GM12801 (cell line): ENCODE data around the gene SFN.

Experiments used
- TF ChIP-seq, protein P1 (sequence below): IDR thresholded peaks from one replicate; pipeline ENCODE4 v1.5.1; 2011; ENCODE audit warnings: control low read depth; ENCODE audit not compliant: insufficient read length; ENCODE audit errors: extremely low read depth

Gene SFN

DNA sequence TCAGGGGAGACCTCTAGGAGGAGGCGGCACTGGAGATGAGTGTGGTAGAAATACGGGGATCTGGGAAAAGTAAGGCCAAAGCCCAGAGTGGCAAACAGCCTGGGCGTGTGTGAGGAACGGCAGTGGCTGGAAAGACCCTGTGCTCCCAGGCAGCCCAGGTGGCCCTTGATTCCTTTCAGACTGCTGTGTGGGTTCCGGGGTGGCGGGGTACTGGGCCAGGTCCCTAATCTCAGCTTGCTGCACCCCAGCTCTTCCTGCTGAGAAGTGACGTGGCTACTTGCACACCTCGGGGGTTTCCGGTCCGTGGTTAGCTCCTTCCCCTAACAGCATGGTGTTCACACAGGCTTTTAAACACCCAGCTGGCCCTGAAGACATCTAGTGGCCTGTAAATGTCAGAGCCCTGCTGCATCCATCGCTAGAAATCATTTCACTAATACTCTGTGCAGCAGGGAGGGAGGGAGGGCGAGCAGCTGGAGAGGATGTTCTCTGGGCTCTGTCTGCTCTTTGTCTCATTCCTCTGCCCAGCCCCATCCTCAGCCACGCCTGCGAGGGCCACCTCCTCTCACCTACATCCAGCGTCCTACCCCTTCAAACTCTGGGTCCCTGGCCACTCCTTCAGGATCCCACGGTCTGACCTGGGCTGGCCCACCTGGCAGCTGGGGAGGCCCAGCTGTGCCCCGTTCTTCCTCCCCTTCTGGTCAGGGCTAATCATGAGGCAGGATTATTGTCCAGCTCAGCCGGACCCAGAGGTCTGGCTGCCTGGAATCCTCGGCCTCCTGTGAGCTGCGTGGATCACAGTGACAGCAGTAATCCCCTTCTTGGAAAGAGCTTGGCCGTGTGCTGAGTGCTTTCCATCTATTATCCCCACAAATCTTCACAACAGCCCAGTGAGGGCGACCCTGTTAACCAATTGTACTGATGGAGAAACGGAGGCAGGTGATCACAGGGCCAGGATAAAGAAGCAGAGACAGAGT, 29.2 kb upstream of the SFN start:
- TF ChIP-seq, protein P1, sequence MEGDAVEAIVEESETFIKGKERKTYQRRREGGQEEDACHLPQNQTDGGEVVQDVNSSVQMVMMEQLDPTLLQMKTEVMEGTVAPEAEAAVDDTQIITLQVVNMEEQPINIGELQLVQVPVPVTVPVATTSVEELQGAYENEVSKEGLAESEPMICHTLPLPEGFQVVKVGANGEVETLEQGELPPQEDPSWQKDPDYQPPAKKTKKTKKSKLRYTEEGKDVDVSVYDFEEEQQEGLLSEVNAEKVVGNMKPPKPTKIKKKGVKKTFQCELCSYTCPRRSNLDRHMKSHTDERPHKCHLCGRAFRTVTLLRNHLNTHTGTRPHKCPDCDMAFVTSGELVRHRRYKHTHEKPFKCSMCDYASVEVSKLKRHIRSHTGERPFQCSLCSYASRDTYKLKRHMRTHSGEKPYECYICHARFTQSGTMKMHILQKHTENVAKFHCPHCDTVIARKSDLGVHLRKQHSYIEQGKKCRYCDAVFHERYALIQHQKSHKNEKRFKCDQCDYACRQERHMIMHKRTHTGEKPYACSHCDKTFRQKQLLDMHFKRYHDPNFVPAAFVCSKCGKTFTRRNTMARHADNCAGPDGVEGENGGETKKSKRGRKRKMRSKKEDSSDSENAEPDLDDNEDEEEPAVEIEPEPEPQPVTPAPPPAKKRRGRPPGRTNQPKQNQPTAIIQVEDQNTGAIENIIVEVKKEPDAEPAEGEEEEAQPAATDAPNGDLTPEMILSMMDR, result no peak

DNA sequence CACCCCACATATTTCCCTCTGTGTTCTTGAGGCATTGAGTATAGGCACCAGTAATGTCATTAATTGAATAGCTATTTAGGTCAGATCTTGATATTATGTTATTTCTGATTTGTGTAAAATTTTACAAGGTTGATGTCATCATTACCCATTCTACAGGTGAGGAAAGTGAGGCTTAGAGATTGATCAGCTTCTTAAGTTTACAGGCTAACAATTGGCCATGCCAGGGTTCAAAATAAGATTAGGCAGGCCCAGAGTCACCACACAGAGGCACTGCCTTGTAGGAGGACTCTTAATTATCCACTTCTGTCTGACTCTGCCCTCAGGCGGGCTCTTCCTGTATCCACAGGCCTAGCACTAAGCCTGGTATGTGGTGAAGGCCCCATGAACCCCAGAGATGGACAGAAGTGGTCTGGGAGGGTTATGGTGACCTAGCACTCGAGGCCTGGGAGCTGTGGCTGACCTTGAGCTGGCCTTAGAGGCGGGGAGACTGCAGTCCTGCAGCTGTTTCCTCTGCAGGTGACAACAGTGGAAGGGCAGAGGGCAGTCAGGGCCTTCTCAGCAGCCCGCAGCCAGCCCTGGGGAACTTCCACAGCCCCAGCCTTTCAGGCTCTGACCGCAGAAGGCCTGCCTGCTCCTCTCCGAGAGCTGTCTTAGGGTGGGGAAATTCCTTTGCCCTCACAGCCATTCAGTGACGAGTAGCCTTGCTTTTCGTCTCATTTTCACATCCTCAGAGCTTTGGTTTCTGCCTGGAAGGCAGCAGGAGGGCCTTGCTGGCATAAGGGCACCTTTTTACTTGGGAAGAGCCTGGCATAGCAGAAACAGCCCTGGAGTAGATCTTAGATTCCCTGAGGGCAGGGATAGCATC, 24.2 kb upstream of the SFN start:
- TF ChIP-seq, protein P1, result no peak

DNA sequence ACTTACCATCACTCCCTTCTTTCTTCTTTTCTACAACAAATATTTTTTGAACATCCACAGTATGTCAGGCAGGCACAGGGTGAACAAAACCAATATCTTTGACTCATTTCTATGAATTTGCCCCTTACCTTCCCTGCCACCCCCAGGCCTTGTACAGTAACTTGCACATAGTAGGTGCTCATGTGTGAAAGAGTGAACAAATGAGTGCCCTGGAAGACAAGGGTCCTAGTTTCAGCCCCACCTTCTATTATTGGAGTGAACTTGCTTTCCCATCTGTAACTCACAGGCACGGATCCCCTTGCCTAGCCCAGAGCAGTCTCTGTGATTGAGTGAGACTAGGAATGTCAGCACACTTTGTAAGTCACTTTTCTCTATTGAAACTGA, 23.6 kb upstream of the SFN start:
- TF ChIP-seq, protein P1, result no peak

DNA sequence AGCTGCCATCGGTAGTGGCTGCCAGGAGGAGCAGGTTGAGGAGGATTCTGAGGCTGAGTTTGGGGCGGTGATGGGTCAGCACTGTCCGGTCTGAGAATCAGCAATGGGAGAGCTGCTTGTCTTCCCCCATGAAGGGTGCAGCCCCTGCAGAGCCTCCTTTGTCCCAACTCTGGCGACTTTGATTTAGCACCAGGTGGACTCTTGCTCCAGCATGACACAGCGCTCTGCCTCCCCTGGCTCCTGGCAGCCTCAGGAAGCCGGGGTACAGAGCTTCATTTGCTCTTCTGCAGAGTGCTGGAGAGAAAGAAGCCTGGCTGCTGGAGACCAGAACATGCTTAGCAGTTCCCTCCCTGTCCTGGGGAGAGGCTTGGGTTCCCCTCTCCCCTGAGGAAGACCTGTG, 23.2 kb upstream of the SFN start:
- TF ChIP-seq, protein P1, result no peak

DNA sequence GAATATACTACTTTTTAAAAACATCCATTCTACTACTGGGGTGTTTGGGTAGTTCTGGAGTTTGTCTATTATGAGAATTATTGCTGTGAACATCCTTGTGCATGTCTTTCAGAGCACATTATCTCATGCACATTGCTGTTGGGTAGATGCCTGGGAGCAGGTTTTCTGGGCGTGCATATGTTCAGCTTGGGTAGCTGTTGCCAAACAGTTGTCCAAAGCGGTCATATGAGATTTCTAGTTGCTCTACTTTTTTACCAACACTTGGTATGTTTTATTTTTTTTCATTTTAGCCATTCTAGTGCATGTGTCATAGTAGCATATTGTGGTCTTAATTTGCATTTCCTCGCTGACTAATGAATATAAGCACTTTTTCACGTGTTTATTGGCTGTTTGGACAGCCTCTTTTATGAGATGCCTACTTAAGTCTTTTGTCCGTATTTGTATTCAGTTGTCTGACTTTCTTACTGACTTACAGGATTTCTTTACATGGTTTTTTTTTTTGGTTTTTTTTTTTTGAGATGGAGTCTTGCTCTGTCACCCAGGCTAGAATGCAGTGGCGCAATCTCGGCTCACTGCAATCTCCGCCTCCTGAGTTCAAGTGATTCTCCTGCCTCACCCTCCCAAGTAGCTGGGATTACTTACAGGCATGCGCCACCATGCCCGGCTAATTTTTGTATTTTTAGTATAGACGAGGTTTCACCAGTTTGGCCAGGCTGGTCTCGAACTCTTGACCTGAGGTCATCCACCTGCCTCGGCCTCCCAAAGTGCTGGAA, 18.3 kb upstream of the SFN start:
- TF ChIP-seq, protein P1, result no peak

DNA sequence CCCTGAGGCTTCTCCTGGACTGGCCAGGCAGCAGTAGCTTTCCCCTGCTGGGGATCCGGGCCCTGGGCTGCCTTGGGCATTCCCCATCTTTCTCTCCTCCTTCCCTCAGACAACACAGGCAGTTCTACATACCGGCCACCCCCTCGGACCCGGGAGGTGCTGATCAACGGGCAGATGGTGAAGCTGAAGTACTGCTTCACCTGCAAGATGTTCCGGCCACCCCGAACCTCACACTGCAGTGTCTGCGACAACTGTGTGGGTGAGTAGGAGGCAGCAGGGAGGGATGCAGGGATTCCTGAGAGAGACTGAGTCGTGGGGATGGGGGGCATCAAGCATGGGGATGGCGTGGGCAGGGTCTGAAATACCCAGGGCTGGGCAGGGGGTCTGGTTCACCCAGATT, 14.4 kb upstream of the SFN start:
- TF ChIP-seq, protein P1, result no peak
